Peyer's patch (tissue), 4 donors: ENCODE measurements around the gene DHFR2.
"Not testable (repeated sequence)": the region's sequence is repeated elsewhere in the genome, so short reads cannot be mapped to it uniquely, and the experiment has no call there.

Experiments
- CTCF ChIP-seq, 6 experiments: fragments of 450-650 bp in 4 of 6; fragments of 200-600 bp in 2 of 6; sonication (generic) in 1 of 6; IDR thresholded peaks; one replicate each; pipeline ENCODE4 v1.5.1; 2017 to 2019; ENCODE audit warnings: antibody characterized with exemption in 6 of 6, mild to moderate bottlenecking in 3 of 6, moderate library complexity in 1 of 6
- POLR2A ChIP-seq, 2 donors: fragments of 450-650 bp; IDR thresholded peaks; one replicate each; pipeline ENCODE4 v1.5.1; 2017; ENCODE audit warnings: antibody characterized with exemption in 2 of 2, mild to moderate bottlenecking in 2 of 2, moderate library complexity in 2 of 2

DNA sequence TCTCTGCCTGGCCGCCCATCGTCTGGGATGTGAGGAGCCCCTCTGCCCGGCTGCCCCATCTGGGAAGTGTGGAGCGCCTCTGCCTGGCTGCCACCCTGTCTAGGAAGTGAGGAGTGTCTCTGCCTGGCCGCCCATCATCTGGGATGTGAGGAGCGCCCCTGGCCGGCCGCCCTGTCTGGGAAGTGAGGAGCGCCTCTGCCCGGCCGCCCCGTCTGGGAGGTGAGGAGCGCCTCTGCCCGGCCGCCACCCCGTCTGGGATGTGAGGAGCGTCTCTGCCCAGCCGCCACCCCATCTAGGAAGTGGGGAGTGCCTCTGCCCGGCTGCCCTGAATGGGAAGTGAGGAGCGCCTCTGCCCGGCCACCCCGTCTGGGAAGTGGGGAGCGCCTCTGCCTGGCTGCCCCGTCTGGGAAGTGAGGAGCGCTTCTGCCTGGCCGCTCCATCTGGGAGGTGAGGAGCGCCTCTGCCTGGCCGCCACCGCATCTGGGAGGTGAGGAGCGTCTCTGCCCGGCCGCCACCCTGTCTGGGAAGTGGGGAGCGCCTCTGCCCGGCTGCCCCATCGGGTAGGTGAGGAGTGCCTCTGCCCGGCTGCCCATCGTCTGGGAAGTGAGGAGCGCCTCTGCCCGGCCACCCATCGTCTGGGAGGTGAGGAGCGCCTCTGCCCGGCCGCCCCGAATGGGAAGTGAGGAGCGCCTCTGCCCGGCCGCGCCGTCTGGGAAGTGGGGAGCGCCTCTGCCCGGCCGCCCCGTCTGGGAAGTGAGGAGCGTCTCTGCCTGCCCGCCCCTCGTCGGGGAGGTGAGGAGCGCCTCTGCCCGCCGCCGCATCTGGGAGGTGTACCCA, 18.4 kb downstream of the DHFR2 start:
- not testable (repeated sequence) for TF ChIP-seq POLR2A, CTCF (IDR thresholded peaks at IDR 0.05)
